ENCODE measurements around the gene MAP7D1. TPM values are rescaled to one million over a fixed set of nuclear protein-coding genes. Genes with fewer than 3 reads are reported as not detected.

Gene MAP7D1
- polyA plus RNA-seq, 1 of the 3 experiments (the other 2 are of a cell fraction): 69.9 TPM

DNA sequence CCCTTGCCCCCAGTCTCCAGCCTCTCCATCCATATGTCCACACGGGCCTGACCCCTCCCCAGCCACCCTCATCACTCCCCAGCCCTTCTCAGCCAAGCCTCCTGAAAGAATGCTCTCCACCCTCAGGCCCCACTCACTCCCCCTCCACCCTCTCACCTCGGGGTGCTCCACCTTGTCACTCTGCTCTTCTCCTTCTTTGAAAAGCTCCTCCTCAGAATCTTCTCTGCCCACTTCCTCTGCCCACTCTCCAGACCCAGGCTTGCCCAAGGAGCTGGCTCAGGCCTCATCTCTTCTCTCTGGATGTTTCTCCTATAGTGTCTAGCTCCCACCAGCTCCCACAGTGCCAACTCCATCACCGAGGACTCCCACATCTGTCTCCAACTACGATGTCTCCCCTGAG is 44.8 kb upstream of the MAP7D1 start:
- TF ChIP-seq MXI1 (IDR thresholded peaks at IDR 0.05; ENCODE audit: low read depth, low read length) (no peak), GABPA (IDR thresholded peaks at IDR 0.05; ENCODE audit: low read depth) (no peak), RXRA (IDR thresholded peaks at IDR 0.05; ENCODE audit: borderline replicate concordance, low read depth) (no peak), RCOR1 (IDR thresholded peaks at IDR 0.05; ENCODE audit: low read length) (no peak), GATA2 (CRISPR knock-in tag; IDR thresholded peaks at IDR 0.05) (no peak), SIN3A (IDR thresholded peaks at IDR 0.05; ENCODE audit: borderline replicate concordance, low read depth, low read length) (no peak), FOXJ3 (CRISPR knock-in tag; IDR thresholded peaks at IDR 0.05) (no peak), SMC3 (IDR thresholded peaks at IDR 0.05; ENCODE audit: low read depth, low read length) (no peak), NFIC (IDR thresholded peaks at IDR 0.05; ENCODE audit: borderline replicate concordance) (no peak), TAF1 (IDR thresholded peaks at IDR 0.05; ENCODE audit: borderline replicate concordance, low read depth, low read length) (no peak), JUND (IDR thresholded peaks at IDR 0.05) (no peak), POLR2AphosphoS5 (IDR thresholded peaks at IDR 0.05; ENCODE audit: low read depth, low read length) (no peak), YY1 (IDR thresholded peaks at IDR 0.05; ENCODE audit: low read depth) (no peak)
- TF ChIP-seq, protein P1, sequence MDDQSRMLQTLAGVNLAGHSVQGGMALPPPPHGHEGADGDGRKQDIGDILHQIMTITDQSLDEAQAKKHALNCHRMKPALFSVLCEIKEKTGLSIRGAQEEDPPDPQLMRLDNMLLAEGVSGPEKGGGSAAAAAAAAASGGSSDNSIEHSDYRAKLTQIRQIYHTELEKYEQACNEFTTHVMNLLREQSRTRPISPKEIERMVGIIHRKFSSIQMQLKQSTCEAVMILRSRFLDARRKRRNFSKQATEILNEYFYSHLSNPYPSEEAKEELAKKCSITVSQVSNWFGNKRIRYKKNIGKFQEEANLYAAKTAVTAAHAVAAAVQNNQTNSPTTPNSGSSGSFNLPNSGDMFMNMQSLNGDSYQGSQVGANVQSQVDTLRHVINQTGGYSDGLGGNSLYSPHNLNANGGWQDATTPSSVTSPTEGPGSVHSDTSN (IDR thresholded peaks at IDR 0.05): no peak
- TF ChIP-seq, protein P2, sequence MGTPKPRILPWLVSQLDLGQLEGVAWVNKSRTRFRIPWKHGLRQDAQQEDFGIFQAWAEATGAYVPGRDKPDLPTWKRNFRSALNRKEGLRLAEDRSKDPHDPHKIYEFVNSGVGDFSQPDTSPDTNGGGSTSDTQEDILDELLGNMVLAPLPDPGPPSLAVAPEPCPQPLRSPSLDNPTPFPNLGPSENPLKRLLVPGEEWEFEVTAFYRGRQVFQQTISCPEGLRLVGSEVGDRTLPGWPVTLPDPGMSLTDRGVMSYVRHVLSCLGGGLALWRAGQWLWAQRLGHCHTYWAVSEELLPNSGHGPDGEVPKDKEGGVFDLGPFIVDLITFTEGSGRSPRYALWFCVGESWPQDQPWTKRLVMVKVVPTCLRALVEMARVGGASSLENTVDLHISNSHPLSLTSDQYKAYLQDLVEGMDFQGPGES (IDR thresholded peaks at IDR 0.05; ENCODE audit: low read depth, low read length): no peak
- TF ChIP-seq, protein P3, sequence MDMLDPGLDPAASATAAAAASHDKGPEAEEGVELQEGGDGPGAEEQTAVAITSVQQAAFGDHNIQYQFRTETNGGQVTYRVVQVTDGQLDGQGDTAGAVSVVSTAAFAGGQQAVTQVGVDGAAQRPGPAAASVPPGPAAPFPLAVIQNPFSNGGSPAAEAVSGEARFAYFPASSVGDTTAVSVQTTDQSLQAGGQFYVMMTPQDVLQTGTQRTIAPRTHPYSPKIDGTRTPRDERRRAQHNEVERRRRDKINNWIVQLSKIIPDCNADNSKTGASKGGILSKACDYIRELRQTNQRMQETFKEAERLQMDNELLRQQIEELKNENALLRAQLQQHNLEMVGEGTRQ (IDR thresholded peaks at IDR 0.05; ENCODE audit: borderline replicate concordance, low read depth, low read length): no peak
- TF ChIP-seq, protein P4, sequence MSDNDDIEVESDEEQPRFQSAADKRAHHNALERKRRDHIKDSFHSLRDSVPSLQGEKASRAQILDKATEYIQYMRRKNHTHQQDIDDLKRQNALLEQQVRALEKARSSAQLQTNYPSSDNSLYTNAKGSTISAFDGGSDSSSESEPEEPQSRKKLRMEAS (IDR thresholded peaks at IDR 0.05; ENCODE audit: low read depth): no peak
- TF ChIP-seq, protein P5, sequence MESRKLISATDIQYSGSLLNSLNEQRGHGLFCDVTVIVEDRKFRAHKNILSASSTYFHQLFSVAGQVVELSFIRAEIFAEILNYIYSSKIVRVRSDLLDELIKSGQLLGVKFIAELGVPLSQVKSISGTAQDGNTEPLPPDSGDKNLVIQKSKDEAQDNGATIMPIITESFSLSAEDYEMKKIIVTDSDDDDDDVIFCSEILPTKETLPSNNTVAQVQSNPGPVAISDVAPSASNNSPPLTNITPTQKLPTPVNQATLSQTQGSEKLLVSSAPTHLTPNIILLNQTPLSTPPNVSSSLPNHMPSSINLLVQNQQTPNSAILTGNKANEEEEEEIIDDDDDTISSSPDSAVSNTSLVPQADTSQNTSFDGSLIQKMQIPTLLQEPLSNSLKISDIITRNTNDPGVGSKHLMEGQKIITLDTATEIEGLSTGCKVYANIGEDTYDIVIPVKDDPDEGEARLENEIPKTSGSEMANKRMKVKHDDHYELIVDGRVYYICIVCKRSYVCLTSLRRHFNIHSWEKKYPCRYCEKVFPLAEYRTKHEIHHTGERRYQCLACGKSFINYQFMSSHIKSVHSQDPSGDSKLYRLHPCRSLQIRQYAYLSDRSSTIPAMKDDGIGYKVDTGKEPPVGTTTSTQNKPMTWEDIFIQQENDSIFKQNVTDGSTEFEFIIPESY (IDR thresholded peaks at IDR 0.05; ENCODE audit: borderline replicate concordance, low read depth): no peak
- TF ChIP-seq, protein P6, sequence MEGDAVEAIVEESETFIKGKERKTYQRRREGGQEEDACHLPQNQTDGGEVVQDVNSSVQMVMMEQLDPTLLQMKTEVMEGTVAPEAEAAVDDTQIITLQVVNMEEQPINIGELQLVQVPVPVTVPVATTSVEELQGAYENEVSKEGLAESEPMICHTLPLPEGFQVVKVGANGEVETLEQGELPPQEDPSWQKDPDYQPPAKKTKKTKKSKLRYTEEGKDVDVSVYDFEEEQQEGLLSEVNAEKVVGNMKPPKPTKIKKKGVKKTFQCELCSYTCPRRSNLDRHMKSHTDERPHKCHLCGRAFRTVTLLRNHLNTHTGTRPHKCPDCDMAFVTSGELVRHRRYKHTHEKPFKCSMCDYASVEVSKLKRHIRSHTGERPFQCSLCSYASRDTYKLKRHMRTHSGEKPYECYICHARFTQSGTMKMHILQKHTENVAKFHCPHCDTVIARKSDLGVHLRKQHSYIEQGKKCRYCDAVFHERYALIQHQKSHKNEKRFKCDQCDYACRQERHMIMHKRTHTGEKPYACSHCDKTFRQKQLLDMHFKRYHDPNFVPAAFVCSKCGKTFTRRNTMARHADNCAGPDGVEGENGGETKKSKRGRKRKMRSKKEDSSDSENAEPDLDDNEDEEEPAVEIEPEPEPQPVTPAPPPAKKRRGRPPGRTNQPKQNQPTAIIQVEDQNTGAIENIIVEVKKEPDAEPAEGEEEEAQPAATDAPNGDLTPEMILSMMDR (IDR thresholded peaks at IDR 0.05): no peak
- Histone ChIP-seq H3K36me3 (replicated peaks in 1 of 2; ENCODE audit: control insufficient read depth in 1 of 2, insufficient read depth in 2 of 2, low read length in 1 of 2) (no peaks in the 10 kb centered on the region), H3K4me3 (ENCODE audit: low read depth in 2 of 2, low read length in 1 of 2) (no peak overlapping the region), H3K9ac (no peak overlapping the region), H3F3A (replicated peaks; ENCODE audit: insufficient read depth) (peaks cover 7% of the 10 kb centered on the region), H3K9me2 (no peaks in the 10 kb centered on the region), H3K27me3 (ENCODE audit: insufficient read depth) (no peaks in the 10 kb centered on the region), H3K27ac (ENCODE audit: low read depth in 2 of 2, low read length in 1 of 2) (no peak overlapping the region), H2AFZ (ENCODE audit: low read depth) (no peak overlapping the region), H3K9me3 (no peaks in the 10 kb centered on the region), H3K79me2 (ENCODE audit: insufficient read depth) (no peaks in the 10 kb centered on the region), H4K20me1 (ENCODE audit: insufficient read depth) (no peaks in the 10 kb centered on the region), H3K4me2 (no peak overlapping the region), H3K4me1 (ENCODE audit: control insufficient read depth in 1 of 2, insufficient read depth in 2 of 2, low read depth in 1 of 2, low read length in 1 of 2) (peaks cover 20 to 24% of the 10 kb centered on the region in 2 experiments; a peak in 3 of 4 replicates)
- POLR2A ChIA-PET: no interaction called here
- no peak for DNase-seq
- 86% methylated on average over 4 of the region's 4 CpGs for WGBS (ENCODE audit: low lambda C conversion rate)
- CTCF ChIA-PET: interaction anchor here (2.0 to 32.6 kb wide), 3 partner anchors 11 to 24 kb away, joined by 5 to 700 read pairs (median 11); no protein-coding TSS in a partner anchor

Data from SK-N-SH (cell line).